COLO829 (cell line): ENCODE results near the gene ZBTB42.

Source experiments
- DNase-seq: peaks from one replicate; pipeline ENCODE4 v3.0.0; 2012; ENCODE audit warnings: low spot score

ZBTB42 gene

GRCh38 chr14:104843442-104844305, 42.8 kb downstream of the ZBTB42 start:
- DNase-seq = no peak

DNA sequence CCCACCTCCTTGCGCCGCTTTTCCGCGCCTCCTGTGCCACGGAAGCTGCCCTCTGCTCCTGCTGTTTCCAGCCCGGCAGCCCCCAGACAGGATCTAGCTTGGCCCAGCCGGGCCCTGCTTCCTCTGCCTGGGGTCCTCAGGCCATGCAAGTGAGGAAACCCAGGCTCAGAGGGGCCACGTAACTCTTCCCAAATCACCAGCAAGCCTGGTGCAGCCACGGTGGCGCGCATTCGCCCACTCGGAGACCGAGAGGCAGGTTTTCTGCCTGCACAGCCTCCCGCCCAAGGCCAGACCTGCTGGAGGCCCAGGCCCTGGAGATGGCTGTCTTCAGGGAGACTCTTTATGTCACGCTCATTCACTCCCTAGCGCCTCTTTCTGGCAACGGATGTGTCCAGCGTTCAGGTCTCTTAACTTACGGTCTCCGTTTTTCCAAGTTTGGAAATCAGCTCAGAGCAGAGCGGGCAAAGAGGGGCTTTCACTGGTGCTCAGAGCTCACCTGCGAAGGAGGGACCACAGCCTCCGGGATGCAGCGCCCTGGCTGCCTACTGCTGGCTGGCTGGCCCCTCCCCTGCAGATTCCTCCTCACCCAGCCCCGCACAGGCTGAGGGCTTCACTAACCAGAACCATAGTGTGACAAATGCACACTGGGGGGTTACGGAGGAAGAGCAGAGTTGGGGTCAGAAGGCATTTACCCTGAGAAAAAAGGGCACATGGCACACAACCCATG, 43.6 kb downstream of the ZBTB42 start:
- DNase-seq = no peak

DNA sequence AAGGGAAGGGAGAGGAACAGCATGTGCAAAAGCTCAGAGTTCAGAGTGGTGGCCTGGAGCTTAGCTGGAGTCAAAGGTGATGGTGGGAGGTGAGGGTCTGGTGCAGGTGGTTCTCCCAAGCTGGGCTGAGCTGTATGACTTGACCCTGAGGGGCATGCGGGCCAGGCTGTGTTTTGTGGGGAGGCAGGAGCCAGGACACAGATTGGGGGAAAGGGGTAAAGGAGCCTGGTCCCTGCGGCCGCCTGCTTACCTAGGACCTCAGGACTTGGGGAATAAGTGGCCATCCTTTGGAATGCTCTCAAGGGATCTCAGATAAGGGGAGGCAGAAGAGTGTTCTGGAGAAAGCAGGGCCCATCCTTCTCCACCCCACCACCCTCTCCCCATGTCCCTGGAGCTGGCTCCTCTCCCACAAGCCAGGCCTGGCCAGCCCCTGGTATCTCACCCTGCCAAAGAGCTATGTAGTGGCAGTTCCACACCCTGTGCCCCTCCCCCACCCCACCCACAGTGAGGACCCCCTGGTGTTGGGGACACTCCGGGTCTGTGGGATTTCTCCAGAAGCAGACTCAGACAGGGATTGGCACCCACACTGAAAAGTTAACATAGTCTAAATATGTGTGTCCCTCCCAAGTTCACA, 44.2 kb downstream of the ZBTB42 start:
- no peak for DNase-seq

GRCh38 chr14:104845834-104846441, 45.0 kb downstream of the ZBTB42 start:
- no peak for DNase-seq

GRCh38 chr14:104852280-104852663, 51.4 kb downstream of the ZBTB42 start:
- DNase-seq = no peak
